ENCODE results near the gene CTNNA2.

Gene CTNNA2

GRCh38 chr2:80035749-80036285, 523.0 kb downstream of the CTNNA2 start:
- DNase-seq (ENCODE audit: low read depth) = no peak

DNA sequence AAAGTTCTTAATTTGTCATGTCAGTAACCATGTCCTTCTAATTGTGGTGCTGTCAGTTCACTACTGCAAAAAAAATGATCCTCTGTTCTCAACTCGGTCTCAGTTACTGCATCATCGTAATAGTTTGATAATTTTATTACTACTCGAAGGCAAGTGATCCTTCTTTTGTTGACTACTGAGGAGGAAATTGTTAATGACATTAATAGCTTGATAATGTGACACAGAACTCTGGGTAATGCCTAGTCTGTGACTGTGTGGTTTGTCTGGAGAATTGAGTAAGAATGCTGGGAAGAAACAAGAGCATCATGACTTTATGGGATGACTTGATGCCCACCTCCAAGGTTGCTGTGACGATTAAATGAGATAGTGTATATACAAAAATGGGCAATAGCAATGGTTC, 524.5 kb downstream of the CTNNA2 start:
- DNase-seq (ENCODE audit: low read depth) = no peak

DNA sequence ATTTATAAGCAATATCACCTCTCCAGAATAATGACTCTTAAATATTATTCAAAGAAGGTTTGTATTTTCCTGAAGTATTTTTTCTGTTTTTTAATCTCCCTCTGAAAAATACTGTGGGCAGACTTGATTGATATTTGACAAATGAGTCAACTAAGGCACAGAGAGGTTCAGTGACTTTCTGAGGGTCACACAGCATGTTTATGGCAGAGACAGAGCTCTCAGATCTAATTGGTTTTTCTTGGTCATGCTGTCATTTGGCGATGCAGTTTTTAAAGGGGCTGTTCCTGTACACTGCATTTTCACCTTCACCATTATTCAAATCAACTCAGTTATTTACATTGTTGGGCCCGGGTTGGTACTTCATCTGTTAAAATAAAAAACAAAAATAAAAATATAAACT, 527.4 kb downstream of the CTNNA2 start:
- DNase-seq (ENCODE audit: low read depth) = no peak

GRCh38 chr2:80042635-80043034, 529.8 kb downstream of the CTNNA2 start:
- no peak for DNase-seq (ENCODE audit: low read depth)

DNA sequence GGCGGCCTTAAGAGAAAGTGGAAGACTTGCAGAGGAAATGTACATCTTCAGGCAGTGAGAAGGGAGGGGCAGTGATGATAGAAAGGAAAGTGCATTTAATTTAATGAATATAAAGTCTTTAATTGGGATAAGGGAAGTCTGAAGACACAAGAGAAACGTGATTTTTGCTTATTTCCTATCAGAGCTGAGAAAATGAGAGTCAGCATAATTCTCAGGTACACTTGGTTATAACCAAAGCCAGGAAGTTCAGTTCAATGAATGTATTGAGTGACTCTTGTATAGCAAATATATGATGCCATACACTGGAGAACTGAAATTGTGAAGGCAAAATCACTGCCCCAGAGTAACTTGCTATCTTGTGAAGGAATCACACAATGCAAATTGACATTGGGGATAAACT, 535.4 kb downstream of the CTNNA2 start:
- DNase-seq (ENCODE audit: low read depth) = no peak

GRCh38 chr2:80050246-80050645, 537.4 kb downstream of the CTNNA2 start:
- DNase-seq (ENCODE audit: low read depth) = no peak

DNA sequence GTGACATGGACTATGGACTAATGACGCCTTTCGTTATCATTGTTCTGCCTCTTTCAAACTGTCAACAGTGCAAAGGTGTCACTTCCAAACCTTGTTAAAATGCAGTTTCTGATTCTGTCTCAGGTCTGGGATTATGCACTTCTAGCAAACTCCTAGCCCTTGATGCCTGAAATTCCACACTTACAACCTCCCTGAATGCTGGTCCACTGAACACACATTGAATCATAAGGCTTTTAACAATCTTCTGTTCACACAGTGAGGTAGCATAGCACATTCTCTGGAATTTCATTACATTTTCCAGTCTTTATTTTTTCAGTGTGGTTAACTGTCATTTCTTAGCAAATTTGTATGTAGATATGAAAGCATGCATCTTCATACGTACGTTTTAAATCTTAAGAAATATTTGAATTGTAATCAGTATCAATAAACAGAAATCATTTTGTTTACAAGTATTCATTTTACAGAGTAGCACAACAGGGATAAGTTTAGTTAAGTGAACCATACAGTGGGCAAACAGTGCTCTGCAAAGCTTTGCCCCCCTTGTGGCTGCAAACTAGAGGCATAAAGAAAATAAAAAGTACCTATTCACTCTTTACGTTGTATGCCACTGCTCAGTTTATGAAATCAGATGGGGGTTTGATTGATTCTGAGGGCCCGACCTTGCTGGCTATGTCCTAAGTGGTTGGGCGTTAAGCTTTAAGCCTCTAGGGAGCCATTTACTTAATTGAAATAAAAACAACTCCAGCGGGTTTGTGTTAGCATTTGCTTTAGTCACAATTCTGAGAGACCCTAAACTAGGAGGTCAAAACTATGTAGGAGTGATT, 540.9 kb downstream of the CTNNA2 start:
- DNase-seq (ENCODE audit: low read depth) = no peak

DNA sequence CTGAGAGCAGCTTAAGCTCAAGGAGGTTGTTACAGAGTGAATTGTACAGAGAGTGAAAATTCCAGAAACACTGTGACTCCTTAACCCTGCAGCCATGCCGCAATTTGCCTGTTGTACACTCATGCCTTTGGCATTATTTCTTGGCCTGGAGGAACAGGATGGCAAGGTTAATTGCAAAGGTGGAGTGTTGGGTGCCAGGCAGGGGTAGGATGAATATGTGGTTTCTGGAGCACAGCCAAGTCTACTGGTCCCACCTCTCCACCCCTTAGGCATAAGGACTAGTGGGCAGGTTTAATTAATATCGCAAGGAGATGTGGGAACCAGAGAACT, 541.5 kb downstream of the CTNNA2 start:
- no peak for DNase-seq (ENCODE audit: low read depth)

DNA sequence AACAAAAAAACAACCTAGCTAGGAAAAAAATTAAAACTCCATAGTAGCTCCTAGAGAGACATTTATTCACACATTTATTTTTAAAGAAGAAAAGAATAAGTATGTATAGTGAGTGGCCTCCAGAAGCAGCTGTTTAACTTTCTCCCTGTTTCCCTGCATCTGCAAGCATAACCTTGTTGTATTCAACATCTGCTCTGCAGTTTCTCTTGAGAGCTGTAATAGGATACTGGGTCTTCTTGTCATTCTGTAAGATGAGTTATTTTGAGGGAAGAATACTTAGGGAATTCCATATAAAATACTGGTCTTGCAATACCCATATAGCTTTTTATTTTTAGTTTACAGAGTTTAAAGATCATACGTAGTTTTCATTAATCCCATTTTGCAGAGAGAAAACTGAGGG, 545.1 kb downstream of the CTNNA2 start:
- DNase-seq (ENCODE audit: low read depth) = no peak

- DNase-seq (ENCODE audit: low read depth) = no peak
Measured at GRCh38 chr2:80058562-80058961, 545.7 kb downstream of the CTNNA2 start.

- no peak for DNase-seq (ENCODE audit: low read depth)
Measured at GRCh38 chr2:80059447-80059846, 546.6 kb downstream of the CTNNA2 start.

GRCh38 chr2:80061881-80062280, 549.0 kb downstream of the CTNNA2 start:
- DNase-seq (ENCODE audit: low read depth) = no peak

GRCh38 chr2:80062298-80062697, 549.4 kb downstream of the CTNNA2 start:
- no peak for DNase-seq (ENCODE audit: low read depth)

- no peak for DNase-seq (ENCODE audit: low read depth)
Measured at GRCh38 chr2:80068038-80068731, 555.3 kb downstream of the CTNNA2 start.

DNA sequence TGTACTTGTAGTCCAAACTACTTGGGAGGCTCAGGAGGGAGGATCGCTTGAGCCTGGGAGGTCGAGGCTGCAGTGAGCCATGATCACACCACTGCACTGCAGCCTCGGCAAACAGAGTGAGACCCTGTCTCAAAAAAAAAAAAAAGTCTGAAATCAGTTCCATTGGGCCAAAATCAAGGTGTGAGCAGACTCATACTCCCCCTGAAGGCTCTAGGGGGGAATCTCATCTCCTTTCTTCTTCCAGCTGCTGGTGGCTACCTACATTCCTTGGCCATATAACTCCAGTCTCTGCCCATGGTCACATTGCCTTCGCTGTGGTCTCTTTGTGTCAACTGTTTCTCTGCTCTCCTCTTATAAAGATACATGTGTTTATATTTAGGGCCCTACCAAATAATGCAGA, 557.7 kb downstream of the CTNNA2 start:
- no peak for DNase-seq (ENCODE audit: low read depth)

DNA sequence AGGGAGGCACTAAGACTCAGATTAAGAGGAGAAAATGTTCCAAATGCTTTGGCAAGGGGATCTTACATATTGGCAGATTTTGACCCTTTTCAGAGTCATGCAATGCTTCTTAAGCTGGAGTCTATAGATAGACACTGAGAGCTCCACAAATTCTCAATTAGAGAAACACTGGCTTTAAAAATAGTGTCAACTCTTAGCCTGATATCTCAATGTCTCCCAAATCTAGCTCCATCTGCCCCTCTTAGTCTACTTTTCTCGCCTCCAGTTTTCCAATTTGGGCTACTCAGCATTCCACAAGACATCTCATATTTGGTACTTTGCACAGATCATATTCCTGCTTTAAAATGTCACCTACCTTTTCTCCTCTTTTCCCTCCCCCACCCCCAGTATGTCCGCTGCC, 559.1 kb downstream of the CTNNA2 start:
- no peak for DNase-seq (ENCODE audit: low read depth)

GRCh38 chr2:80073134-80073561, 560.3 kb downstream of the CTNNA2 start:
- no peak for DNase-seq (ENCODE audit: low read depth)

GRCh38 chr2:80074321-80075070, 561.6 kb downstream of the CTNNA2 start:
- DNase-seq (ENCODE audit: low read depth) = no peak

DNA sequence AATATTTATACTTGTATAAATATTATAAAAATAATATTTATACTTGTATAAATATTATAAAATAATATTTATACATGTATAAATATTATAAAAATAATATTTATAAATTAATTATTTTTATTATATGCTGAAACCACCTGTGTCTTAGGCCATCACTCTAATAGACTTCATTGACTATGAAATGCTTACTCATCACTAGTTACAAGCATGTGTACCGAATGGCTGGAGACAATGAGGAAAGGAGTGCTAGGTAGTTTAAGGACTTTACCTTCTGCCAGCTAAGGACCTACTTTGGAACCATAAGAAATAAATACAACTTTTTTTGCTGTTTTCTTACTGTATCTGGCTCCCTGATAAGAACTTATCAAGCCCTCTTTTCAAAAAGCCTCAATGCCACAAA, 562.9 kb downstream of the CTNNA2 start:
- no peak for DNase-seq (ENCODE audit: low read depth)

DNA sequence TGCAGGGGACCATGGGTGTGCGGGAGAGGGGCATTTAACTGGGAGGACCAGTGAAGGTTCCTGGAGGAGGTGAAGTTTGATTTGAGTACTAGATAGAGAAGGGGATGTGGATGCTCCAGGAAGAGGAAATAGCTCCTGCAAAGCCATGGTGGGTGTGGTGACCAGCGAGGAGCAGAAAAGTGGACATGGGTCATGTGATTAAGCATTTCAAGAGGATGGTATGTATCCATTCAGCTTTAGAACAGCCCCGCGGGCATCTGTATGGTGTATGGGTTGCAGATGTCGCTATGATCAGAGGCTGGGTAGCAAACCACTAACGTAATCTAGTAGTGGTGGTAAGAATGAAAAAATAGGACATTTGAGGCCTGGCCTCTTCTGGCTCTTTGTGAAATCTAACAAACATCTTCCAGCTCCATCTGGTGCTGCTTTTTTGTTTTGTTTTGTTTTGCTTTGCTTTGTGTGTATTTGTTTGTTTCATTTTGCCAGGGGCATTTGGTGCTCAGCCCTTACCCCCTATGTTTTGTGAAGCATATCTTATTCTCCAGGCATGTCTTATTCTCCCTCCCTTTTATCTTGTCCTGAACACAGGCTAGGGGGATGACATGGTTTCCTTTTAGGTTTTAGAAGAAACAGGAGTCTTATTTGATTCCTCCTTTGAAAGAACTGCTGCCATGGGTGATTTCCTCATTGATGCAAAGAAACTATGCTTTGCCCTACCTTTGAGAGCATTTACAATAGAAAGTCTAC, 565.6 kb downstream of the CTNNA2 start:
- no peak for DNase-seq (ENCODE audit: low read depth)

- DNase-seq (ENCODE audit: low read depth) = no peak
Measured at GRCh38 chr2:80080957-80081356, 568.1 kb downstream of the CTNNA2 start.

DNA sequence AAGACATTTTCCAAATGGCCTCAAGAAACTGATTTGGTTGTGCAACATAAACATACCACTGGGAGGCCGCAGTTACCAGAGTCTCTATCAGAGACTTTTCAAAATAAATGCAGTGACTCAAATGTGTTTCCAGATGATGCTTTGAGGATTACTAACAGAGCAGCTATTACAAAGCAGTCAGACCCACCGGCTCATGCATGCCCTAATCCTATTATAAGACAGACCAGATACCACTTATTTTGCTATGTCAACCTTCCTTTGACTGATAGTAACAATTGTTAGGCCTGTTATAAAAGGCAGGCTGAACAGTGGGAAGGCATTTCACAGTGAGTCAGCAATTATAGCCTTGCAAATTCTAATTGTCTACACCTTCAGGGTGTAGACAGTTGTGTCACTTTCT, 574.0 kb downstream of the CTNNA2 start:
- DNase-seq (ENCODE audit: low read depth) = no peak

Data from activated T-helper 9 cell treated with anti-CD3 and anti-CD28 coated beads, Interleukin-2, amount 50 U/mL, for 16 hours (primary cell).